ENCODE data around the gene MPZL3.

Gene MPZL3

DNA sequence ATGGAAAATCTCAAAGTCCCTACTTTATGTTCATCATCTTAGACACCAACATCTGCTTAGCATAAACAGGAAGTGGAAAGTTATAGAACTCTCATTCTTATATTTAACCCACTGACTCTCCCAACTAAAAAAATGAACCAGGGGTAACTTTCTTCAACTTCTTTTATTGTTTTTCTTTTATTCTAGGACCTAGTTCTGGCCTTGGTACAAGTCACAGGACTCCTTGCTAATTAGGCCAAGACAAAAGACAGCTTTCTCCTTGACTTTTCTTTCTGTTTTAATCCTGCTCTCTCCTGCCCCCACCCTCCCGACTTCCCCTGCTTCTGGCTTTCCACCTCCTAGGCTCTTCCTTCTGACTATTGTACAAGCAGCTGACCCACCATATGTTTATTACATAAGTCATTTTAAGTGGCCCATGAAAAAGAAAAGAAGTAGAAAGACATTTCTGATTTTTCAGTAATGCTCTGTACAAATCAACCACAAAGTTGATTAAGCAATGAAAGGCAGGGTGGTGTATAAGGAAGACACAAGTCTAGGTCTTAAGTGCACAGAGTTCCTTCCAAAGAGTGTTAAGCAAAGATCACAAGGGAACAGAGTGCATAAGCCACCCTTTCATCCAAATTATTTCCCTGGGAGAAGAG, 45.7 kb downstream of the MPZL3 start:
- no peak overlapping the region for H3K4me2 ChIP-seq (ENCODE audit: low read length, poor library complexity, severe bottlenecking)

DNA sequence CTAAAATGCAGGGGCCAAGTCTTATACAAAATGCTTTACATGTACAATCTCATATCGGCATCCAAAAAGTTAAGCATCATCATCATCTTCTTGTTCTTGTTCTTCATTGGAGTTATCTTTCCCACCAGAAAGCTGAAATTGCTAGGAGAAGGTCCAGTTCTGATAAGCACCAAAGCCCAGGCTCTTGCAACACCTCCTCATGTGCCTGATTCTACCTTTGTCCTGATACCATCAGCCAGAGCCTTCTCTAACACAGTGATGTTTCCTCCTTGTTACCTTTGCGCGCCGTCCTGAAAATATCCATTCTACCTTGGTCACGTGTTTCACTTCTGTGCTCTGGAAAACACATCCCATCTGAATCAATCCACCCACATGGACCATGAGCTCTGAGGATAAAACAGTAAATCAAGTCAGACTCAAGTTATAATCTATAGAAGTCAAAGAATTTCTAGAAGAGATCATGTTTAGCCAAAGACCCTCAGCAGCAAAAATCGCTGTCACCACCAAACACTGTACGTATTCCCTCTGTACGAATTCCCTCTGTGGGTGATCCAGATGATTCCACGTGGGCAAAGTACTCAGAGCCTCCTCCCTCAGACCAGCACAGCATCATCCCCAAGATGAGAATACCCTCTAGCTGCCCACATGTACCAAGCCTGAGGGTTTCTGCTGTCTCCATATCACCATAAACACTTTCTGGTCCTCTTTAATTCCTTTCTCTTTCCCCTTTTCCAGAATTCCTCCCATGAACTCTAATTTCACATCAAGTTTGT, 46.4 kb downstream of the MPZL3 start:
- no peaks in the 10 kb centered on the region for H3K9me3 ChIP-seq (ENCODE audit: control insufficient read depth, low read length)
- no peak overlapping the region for H2BK12ac ChIP-seq (ENCODE audit: low read length in 2 of 2)
- no peak overlapping the region for H4K8ac ChIP-seq (ENCODE audit: low read length)
- H3K27ac ChIP-seq (ENCODE audit: low read length, poor library complexity, severe bottlenecking): no peak overlapping the region
- no peak overlapping the region for H3K23ac ChIP-seq (ENCODE audit: low read length in 2 of 2)
- no peak overlapping the region for H3K9ac ChIP-seq (ENCODE audit: low read length)
- H3K4ac ChIP-seq (ENCODE audit: low read depth in 1 of 2, low read length in 2 of 2): no peak overlapping the region
- no peak for DNase-seq
- no peak overlapping the region for H2BK120ac ChIP-seq (ENCODE audit: low read depth, low read length)
- H3K18ac ChIP-seq (ENCODE audit: low read depth in 1 of 2, low read length in 2 of 2): no peak overlapping the region
- H4K91ac ChIP-seq (ENCODE audit: low read length): no peak overlapping the region
- no peak overlapping the region for H2BK5ac ChIP-seq (ENCODE audit: low read depth, low read length, poor library complexity, severe bottlenecking)
- H3K4me3 ChIP-seq (ENCODE audit: insufficient read depth in 1 of 2, low read depth in 1 of 2, low read length in 2 of 2): no peak overlapping the region
- 88% methylated on average over 8 of the region's 9 CpGs for WGBS
- H2AK5ac ChIP-seq (ENCODE audit: low read length, severe bottlenecking): no peak overlapping the region
- H3K4me2 ChIP-seq (ENCODE audit: low read length, poor library complexity, severe bottlenecking): no peak overlapping the region
- H3K4me1 ChIP-seq (ENCODE audit: control insufficient read depth, insufficient read depth, low read depth, low read length): no peaks in the 10 kb centered on the region
- H2AFZ ChIP-seq (ENCODE audit: low read depth, low read length): no peak overlapping the region
- H3K27me3 ChIP-seq (ENCODE audit: control insufficient read depth in 1 of 2, insufficient read depth in 1 of 2, low read length in 2 of 2): peaks cover 68 to 83% of the 10 kb centered on the region in 2 experiments
- H2BK15ac ChIP-seq (ENCODE audit: low read depth, poor library complexity, severe bottlenecking): no peak overlapping the region
- H3K14ac ChIP-seq (ENCODE audit: low read length in 2 of 2): no peak overlapping the region
- no peaks in the 10 kb centered on the region for H3K36me3 ChIP-seq (ENCODE audit: control insufficient read depth in 1 of 2, insufficient read depth in 2 of 2, low read depth in 1 of 2, low read length in 2 of 2)
- no peaks in the 10 kb centered on the region for H3K79me1 ChIP-seq (replicated peaks; ENCODE audit: low read length, poor library complexity, severe bottlenecking)

More for the DNA sequence above, 45.7 kb downstream of the MPZL3 start:
- H2BK15ac ChIP-seq (ENCODE audit: low read depth, poor library complexity, severe bottlenecking): no peak overlapping the region
- H3K27me3 ChIP-seq (ENCODE audit: control insufficient read depth in 1 of 2, insufficient read depth in 1 of 2, low read length in 2 of 2): peaks cover 73 to 84% of the 10 kb centered on the region in 2 experiments
- no peak overlapping the region for H4K8ac ChIP-seq (ENCODE audit: low read length)
- WGBS: 20% methylated on average over 1 of the region's 1 CpG
- no peak overlapping the region for H2BK12ac ChIP-seq (ENCODE audit: low read length in 2 of 2)
- no peak overlapping the region for H2BK120ac ChIP-seq (ENCODE audit: low read depth, low read length)
- no peak overlapping the region for H3K14ac ChIP-seq (ENCODE audit: low read length in 2 of 2)
- H4K91ac ChIP-seq (ENCODE audit: low read length): no peak overlapping the region
- H3K9ac ChIP-seq (ENCODE audit: low read length): no peak overlapping the region
- no peaks in the 10 kb centered on the region for H3K9me3 ChIP-seq (ENCODE audit: control insufficient read depth, low read length)
- H2AFZ ChIP-seq (ENCODE audit: low read depth, low read length): no peak overlapping the region
- H2AK5ac ChIP-seq (ENCODE audit: low read length, severe bottlenecking): no peak overlapping the region
- no peaks in the 10 kb centered on the region for H3K36me3 ChIP-seq (ENCODE audit: control insufficient read depth in 1 of 2, insufficient read depth in 2 of 2, low read depth in 1 of 2, low read length in 2 of 2)
- no peak overlapping the region for H3K23ac ChIP-seq (ENCODE audit: low read length in 2 of 2)
- no peak overlapping the region for H3K4me3 ChIP-seq (ENCODE audit: insufficient read depth in 1 of 2, low read depth in 1 of 2, low read length in 2 of 2)
- DNase-seq: peak; percentile 6
- H3K79me1 ChIP-seq (replicated peaks; ENCODE audit: low read length, poor library complexity, severe bottlenecking): no peaks in the 10 kb centered on the region
- no peak overlapping the region for H3K4ac ChIP-seq (ENCODE audit: low read depth in 1 of 2, low read length in 2 of 2)
- no peaks in the 10 kb centered on the region for H3K4me1 ChIP-seq (ENCODE audit: control insufficient read depth, insufficient read depth, low read depth, low read length)
- no peak overlapping the region for H2BK5ac ChIP-seq (ENCODE audit: low read depth, low read length, poor library complexity, severe bottlenecking)
- H3K18ac ChIP-seq (ENCODE audit: low read depth in 1 of 2, low read length in 2 of 2): no peak overlapping the region
- no peak overlapping the region for H3K27ac ChIP-seq (ENCODE audit: low read length, poor library complexity, severe bottlenecking)

DNA sequence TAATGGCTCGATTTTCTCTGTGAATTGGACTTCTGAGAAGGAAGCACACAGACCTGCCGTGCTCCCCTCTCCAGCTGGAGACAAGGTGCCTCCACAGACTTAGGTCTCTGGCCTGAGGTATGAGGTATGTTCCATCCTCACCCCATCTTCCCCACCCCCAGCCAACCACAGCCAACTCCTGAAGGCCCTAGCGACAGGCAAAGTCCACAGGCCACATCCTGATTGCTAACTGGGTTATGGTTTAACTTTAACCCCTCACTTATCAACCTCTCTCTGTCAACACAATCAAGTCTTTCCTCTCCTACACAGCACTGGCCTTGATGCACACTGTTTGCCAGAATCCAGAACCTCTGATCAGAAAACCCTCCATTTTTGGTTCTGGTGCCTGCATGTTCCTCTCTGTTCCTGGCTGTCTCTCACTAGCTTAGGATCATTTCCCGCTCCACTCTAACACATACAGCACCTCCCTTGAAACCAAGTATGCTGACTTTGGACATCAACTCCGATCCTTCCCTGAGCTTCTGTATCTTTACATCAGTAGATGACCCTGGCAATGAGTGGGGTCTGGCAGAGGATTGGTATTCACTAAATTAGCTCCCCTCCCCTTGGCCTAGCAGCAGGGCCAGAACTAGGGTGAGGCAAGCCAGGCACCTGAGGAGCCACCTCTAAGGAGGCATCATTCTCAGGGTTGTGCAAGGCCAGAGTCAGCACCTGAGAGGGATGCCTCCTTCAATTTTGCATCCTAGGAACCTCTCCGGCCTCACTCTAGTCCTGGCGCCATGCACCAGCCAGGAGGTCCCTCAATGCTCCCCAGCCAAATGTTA, 49.4 kb downstream of the MPZL3 start:
- H3K4me2 ChIP-seq (ENCODE audit: low read length, poor library complexity, severe bottlenecking): no peak overlapping the region
- H3K14ac ChIP-seq (ENCODE audit: low read length in 2 of 2): no peak overlapping the region
- no peaks in the 10 kb centered on the region for H3K4me1 ChIP-seq (ENCODE audit: control insufficient read depth, insufficient read depth, low read depth, low read length)
- no peak overlapping the region for H4K8ac ChIP-seq (ENCODE audit: low read length)
- H2AFZ ChIP-seq (ENCODE audit: low read depth, low read length): no peak overlapping the region
- 77% methylated on average over 7 of the region's 7 CpGs for WGBS
- H3K27ac ChIP-seq (ENCODE audit: low read length, poor library complexity, severe bottlenecking): no peak overlapping the region
- no peak for DNase-seq
- H3K4ac ChIP-seq (ENCODE audit: low read depth in 1 of 2, low read length in 2 of 2): no peak overlapping the region
- H3K36me3 ChIP-seq (ENCODE audit: control insufficient read depth in 1 of 2, insufficient read depth in 2 of 2, low read depth in 1 of 2, low read length in 2 of 2): no peaks in the 10 kb centered on the region
- no peak overlapping the region for H2BK12ac ChIP-seq (ENCODE audit: low read length in 2 of 2)
- no peak overlapping the region for H4K91ac ChIP-seq (ENCODE audit: low read length)
- H3K18ac ChIP-seq (ENCODE audit: low read depth in 1 of 2, low read length in 2 of 2): no peak overlapping the region
- H3K9me3 ChIP-seq (ENCODE audit: control insufficient read depth, low read length): no peaks in the 10 kb centered on the region
- H2BK120ac ChIP-seq (ENCODE audit: low read depth, low read length): no peak overlapping the region
- no peak overlapping the region for H3K9ac ChIP-seq (ENCODE audit: low read length)
- no peak overlapping the region for H3K23ac ChIP-seq (ENCODE audit: low read length in 2 of 2)
- no peak overlapping the region for H2BK15ac ChIP-seq (ENCODE audit: low read depth, poor library complexity, severe bottlenecking)
- no peaks in the 10 kb centered on the region for H3K79me1 ChIP-seq (replicated peaks; ENCODE audit: low read length, poor library complexity, severe bottlenecking)
- H3K27me3 ChIP-seq (ENCODE audit: control insufficient read depth in 1 of 2, insufficient read depth in 1 of 2, low read length in 2 of 2): peaks cover 48 to 56% of the 10 kb centered on the region in 2 experiments
- no peak overlapping the region for H2BK5ac ChIP-seq (ENCODE audit: low read depth, low read length, poor library complexity, severe bottlenecking)
- no peak overlapping the region for H2AK5ac ChIP-seq (ENCODE audit: low read length, severe bottlenecking)
- H3K4me3 ChIP-seq (ENCODE audit: insufficient read depth in 1 of 2, low read depth in 1 of 2, low read length in 2 of 2): no peak overlapping the region

DNA sequence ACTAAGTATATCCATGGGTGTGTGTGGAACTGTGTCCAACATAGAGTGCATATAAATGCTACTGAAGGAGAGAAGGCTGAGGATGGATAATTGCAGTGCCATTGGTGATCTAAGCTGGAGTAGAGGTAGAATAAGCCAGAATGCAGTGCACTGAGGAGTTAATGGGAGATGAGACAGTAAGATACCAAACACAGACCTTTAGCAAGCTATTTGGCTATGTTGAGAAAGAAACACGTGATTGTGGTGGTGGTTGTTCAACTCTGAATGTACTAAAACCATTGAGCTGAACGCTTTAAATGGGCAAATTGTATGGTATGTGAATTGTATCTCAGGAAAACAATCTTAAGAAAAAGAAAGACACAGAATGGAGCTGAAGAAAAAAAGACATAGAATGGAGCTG, 50.2 kb downstream of the MPZL3 start:
- Histone ChIP-seq H2BK5ac (ENCODE audit: low read depth, low read length, poor library complexity, severe bottlenecking) (no peak overlapping the region), H3K4me2 (ENCODE audit: low read length, poor library complexity, severe bottlenecking) (no peak overlapping the region), H3K4ac (ENCODE audit: low read depth in 1 of 2, low read length in 2 of 2) (no peak overlapping the region), H3K4me1 (ENCODE audit: control insufficient read depth, insufficient read depth, low read depth, low read length) (no peaks in the 10 kb centered on the region), H3K4me3 (ENCODE audit: insufficient read depth in 1 of 2, low read depth in 1 of 2, low read length in 2 of 2) (no peak overlapping the region), H2AK5ac (ENCODE audit: low read length, severe bottlenecking) (no peak overlapping the region), H3K18ac (ENCODE audit: low read depth in 1 of 2, low read length in 2 of 2) (no peak overlapping the region), H2BK120ac (ENCODE audit: low read depth, low read length) (no peak overlapping the region), H2AFZ (ENCODE audit: low read depth, low read length) (no peak overlapping the region), H3K27ac (ENCODE audit: low read length, poor library complexity, severe bottlenecking) (no peak overlapping the region), H3K79me1 (replicated peaks; ENCODE audit: low read length, poor library complexity, severe bottlenecking) (no peaks in the 10 kb centered on the region), H3K14ac (ENCODE audit: low read length in 2 of 2) (no peak overlapping the region), H2BK15ac (ENCODE audit: low read depth, poor library complexity, severe bottlenecking) (no peak overlapping the region), H3K36me3 (ENCODE audit: control insufficient read depth in 1 of 2, insufficient read depth in 2 of 2, low read depth in 1 of 2, low read length in 2 of 2) (no peaks in the 10 kb centered on the region), H2BK12ac (ENCODE audit: low read length in 2 of 2) (no peak overlapping the region), H3K9ac (ENCODE audit: low read length) (no peak overlapping the region), H3K23ac (ENCODE audit: low read length in 2 of 2) (no peak overlapping the region), H3K9me3 (ENCODE audit: control insufficient read depth, low read length) (no peaks in the 10 kb centered on the region), H3K27me3 (ENCODE audit: control insufficient read depth in 1 of 2, insufficient read depth in 1 of 2, low read length in 2 of 2) (peaks cover 48% of the 10 kb centered on the region in 2 experiments), H4K8ac (ENCODE audit: low read length) (no peak overlapping the region), H4K91ac (ENCODE audit: low read length) (no peak overlapping the region)
- 73% methylated on average over 2 of the region's 2 CpGs for WGBS
- no peak for DNase-seq

All from mesenchymal stem cell (in vitro differentiated cells and primary cell).